Nephron progenitor cell (in vitro differentiated cells): ENCODE results near the gene GPR107.
"Not testable (repeated sequence)": the region's sequence is repeated elsewhere in the genome, so short reads cannot be mapped to it uniquely, and the experiment has no call there.

Source experiments
- DNase-seq: peaks from one replicate; pipeline ENCODE4 v3.0.0; 2021
- H3K27ac Mint-ChIP-seq: 2 replicates; pipeline ENCODE4 v1.8.0; 2021; ENCODE audit warnings: mild to moderate bottlenecking, moderate library complexity, mixed read lengths
- H3K27me3 Mint-ChIP-seq: 2 replicates; pipeline ENCODE4 v1.8.0; 2021; ENCODE audit warnings: mild to moderate bottlenecking, low read depth, mixed read lengths; ENCODE audit not compliant: poor library complexity
- H3K36me3 Mint-ChIP-seq: 2 replicates; pipeline ENCODE4 v1.8.0; 2021; ENCODE audit warnings: low read depth, mixed read lengths
- H3K4me1 Mint-ChIP-seq: 2 replicates; pipeline ENCODE4 v1.8.0; 2021; ENCODE audit warnings: mixed read lengths
- H3K4me3 Mint-ChIP-seq: 2 replicates; pipeline ENCODE4 v1.8.0; 2021; ENCODE audit warnings: mild to moderate bottlenecking, moderate library complexity, mixed read lengths
- H3K9me3 Mint-ChIP-seq: 2 replicates; pipeline ENCODE4 v1.8.0; 2021; ENCODE audit warnings: mild to moderate bottlenecking, moderate library complexity, mixed read lengths
- TF ChIP-seq, protein P1 (sequence below): fragments of 200-600 bp; sonication (generic); IDR thresholded peaks from 2 replicates; pipeline ENCODE4 v1.5.0; 2021; ENCODE audit warnings: antibody characterized with exemption

The GPR107 gene

DNA sequence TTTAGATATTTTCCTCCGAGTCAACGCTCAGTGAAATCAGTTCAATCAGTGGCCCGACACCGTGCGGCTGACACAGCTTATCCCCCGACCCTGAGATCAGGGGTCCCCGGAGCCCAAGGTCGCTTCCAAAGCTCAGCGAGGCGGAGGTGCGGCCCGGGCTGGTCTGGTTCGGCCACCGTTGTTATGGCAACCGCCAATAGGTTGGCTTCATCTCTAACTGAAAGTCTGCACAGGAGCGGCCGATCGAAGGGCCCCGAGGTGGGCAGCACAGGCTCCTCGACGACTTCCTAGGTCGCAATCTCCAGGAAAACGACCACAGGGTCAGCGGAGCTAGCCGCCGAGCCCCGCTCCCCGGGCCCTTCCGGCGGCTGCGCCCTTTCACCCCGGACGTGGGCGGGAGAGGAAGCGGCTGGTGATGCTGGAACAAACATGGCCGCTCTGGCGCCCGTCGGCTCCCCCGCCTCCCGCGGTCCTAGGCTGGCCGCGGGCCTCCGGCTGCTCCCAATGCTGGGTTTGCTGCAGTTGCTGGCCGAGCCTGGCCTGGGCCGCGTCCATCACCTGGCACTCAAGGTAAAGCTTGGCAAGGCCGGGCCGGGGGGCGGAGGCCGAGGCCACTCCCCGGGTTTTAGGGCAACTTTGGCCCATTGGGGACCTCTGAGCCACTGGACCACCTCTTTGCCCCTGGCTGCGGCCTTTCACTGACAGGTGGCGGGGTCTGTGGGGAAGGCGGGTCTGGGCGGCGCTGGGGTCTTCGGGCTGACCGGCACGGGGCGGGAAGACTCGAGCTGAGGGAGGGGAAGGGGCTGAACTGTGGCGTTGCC lies at the start of gene GPR107:
GPR107 (plus strand) TSS at position 403 of the 821 bp plus-strand sequence; CDS start at position 430, 27 bp downstream.
- H3K27me3 Mint-ChIP-seq = no peaks in the 10 kb centered on the region
- peak; percentile 85 for DNase-seq
- peaks cover 29% of the 10 kb centered on the region for H3K4me1 Mint-ChIP-seq
- H3K27ac Mint-ChIP-seq = peak within 1 kb of the TSS; percentile 97
- H3K36me3 Mint-ChIP-seq = peaks cover 9% of the 10 kb centered on the region
- H3K4me3 Mint-ChIP-seq = peak within 1 kb of the TSS; percentile 95
- H3K9me3 Mint-ChIP-seq = no peaks in the 10 kb centered on the region
- TF ChIP-seq, protein P1, sequence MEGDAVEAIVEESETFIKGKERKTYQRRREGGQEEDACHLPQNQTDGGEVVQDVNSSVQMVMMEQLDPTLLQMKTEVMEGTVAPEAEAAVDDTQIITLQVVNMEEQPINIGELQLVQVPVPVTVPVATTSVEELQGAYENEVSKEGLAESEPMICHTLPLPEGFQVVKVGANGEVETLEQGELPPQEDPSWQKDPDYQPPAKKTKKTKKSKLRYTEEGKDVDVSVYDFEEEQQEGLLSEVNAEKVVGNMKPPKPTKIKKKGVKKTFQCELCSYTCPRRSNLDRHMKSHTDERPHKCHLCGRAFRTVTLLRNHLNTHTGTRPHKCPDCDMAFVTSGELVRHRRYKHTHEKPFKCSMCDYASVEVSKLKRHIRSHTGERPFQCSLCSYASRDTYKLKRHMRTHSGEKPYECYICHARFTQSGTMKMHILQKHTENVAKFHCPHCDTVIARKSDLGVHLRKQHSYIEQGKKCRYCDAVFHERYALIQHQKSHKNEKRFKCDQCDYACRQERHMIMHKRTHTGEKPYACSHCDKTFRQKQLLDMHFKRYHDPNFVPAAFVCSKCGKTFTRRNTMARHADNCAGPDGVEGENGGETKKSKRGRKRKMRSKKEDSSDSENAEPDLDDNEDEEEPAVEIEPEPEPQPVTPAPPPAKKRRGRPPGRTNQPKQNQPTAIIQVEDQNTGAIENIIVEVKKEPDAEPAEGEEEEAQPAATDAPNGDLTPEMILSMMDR = no peak

- no peak for DNase-seq
- Mint-ChIP-seq H3K9me3 (no peaks in the 10 kb centered on the region), H3K36me3 (peaks cover 16% of the 10 kb centered on the region), H3K27me3 (peaks cover 4% of the 10 kb centered on the region), H3K27ac (peak overlapping the region; percentile 22), H3K4me1 (peaks cover 9% of the 10 kb centered on the region), H3K4me3 (no peak overlapping the region)
- TF ChIP-seq, protein P1 = no peak
Observed at GRCh38 chr9:130003943-130004552, 49.7 kb upstream of the GPR107 start.

- not testable (repeated sequence) for H3K9me3 Mint-ChIP-seq, DNase-seq, H3K4me3 Mint-ChIP-seq, H3K4me1 Mint-ChIP-seq, H3K27ac Mint-ChIP-seq, H3K27me3 Mint-ChIP-seq
- peaks cover 15% of the 10 kb centered on the region for H3K36me3 Mint-ChIP-seq
Observed at GRCh38 chr9:130006952-130007351, 46.8 kb upstream of the GPR107 start.

DNA sequence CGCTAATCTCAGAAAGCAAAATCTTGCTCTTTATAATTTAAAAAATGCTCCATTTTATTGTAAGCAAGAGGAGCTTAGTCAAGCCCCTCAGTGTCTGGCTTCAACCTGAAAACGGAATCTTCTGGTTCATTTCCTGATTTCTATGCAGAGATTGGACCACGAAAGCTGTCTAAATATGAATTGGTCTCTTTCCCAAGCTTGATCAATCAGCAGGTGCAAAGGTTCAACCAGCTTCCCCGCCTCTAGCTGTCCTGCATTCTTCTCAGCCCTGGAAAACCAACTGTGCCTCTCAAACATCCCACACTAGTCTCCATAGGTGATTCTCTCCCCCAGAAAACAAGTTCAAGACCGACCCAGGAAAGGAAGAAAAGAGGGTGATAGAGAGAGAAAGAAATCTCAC lies 45.2 kb upstream of the GPR107 start:
- TF ChIP-seq, protein P1 = no peak
- Mint-ChIP-seq H3K9me3 (no peaks in the 10 kb centered on the region), H3K4me3 (no peak overlapping the region), H3K27me3 (no peaks in the 10 kb centered on the region), H3K4me1 (no peaks in the 10 kb centered on the region), H3K27ac (no peak overlapping the region), H3K36me3 (peaks cover 6% of the 10 kb centered on the region)
- DNase-seq = no peak

- not testable (repeated sequence) for DNase-seq, H3K9me3 Mint-ChIP-seq, H3K27me3 Mint-ChIP-seq, H3K4me3 Mint-ChIP-seq, H3K36me3 Mint-ChIP-seq, H3K27ac Mint-ChIP-seq, H3K4me1 Mint-ChIP-seq
Observed at GRCh38 chr9:130009546-130009945, 44.2 kb upstream of the GPR107 start.

DNA sequence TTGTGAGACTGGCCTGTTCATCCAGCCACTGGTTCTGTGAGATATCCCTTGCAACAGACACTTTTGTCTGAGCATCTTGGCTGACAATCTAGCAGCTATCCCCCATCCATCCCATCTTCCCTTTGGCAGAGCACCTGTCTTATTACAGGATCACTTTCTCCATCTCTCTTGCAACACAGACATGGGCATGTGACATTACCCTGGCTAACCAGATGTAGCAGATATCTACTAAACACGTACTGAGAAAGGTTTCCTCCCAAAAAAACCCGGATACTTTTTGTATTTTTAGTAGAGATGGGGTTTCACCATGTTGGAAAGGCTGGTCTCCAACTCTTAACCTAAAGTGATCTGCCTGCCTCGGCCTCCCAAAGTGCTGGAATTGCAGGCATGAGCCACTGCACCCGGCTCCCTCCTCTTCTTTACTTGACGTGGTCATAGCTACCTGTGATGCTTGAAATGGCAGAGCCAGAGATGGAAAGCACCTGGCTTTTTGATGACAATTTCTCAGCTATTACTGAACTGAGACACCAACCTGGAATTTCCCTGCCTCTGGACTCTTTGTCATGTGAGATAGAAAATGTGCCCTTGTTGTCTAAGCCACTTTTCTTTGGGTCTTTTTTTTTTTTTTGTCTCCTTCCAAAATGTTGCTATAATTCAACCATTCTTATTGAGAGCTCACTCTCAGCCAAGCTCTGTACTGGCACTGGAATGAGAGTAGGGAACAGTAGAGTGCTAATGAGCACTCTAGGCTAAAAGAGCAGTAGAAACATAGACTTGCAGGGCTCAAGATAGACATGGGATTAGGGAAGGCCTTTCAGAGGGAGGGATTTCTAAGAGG lies 43.3 kb upstream of the GPR107 start:
- H3K27me3 Mint-ChIP-seq = no peaks in the 10 kb centered on the region
- peaks cover 9% of the 10 kb centered on the region for H3K36me3 Mint-ChIP-seq
- TF ChIP-seq, protein P1 = no peak
- H3K4me3 Mint-ChIP-seq = no peak overlapping the region
- no peaks in the 10 kb centered on the region for H3K4me1 Mint-ChIP-seq
- no peak overlapping the region for H3K27ac Mint-ChIP-seq
- no peak for DNase-seq
- peaks cover 4% of the 10 kb centered on the region for H3K9me3 Mint-ChIP-seq
